Lower leg skin (tissue), 3 donors: ENCODE data around the gene FDX1.

Experiments used
- CTCF ChIP-seq, 3 donors: fragments of 450-650 bp; IDR thresholded peaks; one replicate each; pipeline ENCODE4 v1.5.1; 2016; ENCODE audit warnings: antibody characterized with exemption in 3 of 3, mild to moderate bottlenecking in 3 of 3, moderate library complexity in 2 of 3
- POLR2A ChIP-seq, 2 donors: fragments of 450-650 bp; IDR thresholded peaks; one replicate each; pipeline ENCODE4 v1.6.1; 2016 to 2017; ENCODE audit warnings: antibody characterized with exemption in 2 of 2, mild to moderate bottlenecking in 1 of 2, moderate library complexity in 1 of 2

- no peak for TF ChIP-seq CTCF (IDR thresholded peaks at IDR 0.05)
- TF ChIP-seq POLR2A (IDR thresholded peaks at IDR 0.05): no peak
These were observed 605 bp upstream of the FDX1 start for GRCh38 chr11:110428956-110429730.
